Activated T-cell treated with anti-CD3 and anti-CD28 coated beads for 4 hours (primary cell): ENCODE measurements around the gene RARB.

Experiments used
- DNase-seq: peaks from one replicate; pipeline ENCODE4 v3.0.0-alpha.2; 2020

The RARB gene

GRCh38 chr3:25582242-25582641 is 154.2 kb downstream of the RARB start:
- no peak for DNase-seq

GRCh38 chr3:25583343-25583742 is 155.3 kb downstream of the RARB start:
- DNase-seq = no peak

DNA sequence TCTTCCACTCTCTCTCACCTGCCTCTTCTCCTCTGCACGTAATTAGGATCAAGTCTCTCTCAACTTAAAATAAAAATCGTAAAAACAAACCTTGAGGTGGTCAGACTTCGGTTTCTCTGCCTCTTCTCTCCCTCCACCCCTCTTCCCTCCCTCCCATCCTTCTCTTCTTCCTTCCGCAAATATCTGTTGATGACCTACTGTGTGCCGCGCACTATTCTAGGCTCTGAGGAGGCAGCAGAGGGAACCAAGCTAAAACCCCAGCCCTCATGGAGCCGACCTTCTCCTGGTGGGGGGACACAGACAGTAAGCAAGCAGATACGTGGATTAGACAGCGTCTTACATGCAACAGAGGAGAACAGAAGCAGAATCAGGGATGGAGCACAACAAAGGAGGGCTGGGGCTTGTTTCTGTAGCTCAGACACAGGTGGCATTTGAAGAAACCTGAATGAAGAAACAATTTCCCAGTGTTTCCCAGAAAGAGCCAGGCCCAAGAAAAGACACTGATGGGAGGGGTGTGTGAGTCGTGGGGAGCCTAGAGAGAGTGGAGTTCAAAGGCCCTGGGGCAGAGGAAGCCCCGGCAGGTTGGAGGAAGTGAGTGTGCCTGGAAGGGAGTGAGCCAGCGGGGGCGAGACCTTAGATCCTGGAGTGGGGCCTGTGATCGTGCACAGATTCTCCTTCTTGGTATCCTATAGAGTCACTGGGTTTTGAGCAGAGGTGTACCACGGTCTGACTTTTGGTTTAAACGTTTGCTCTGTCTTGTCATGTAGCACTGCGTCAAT is 156.1 kb downstream of the RARB start:
- no peak for DNase-seq

DNA sequence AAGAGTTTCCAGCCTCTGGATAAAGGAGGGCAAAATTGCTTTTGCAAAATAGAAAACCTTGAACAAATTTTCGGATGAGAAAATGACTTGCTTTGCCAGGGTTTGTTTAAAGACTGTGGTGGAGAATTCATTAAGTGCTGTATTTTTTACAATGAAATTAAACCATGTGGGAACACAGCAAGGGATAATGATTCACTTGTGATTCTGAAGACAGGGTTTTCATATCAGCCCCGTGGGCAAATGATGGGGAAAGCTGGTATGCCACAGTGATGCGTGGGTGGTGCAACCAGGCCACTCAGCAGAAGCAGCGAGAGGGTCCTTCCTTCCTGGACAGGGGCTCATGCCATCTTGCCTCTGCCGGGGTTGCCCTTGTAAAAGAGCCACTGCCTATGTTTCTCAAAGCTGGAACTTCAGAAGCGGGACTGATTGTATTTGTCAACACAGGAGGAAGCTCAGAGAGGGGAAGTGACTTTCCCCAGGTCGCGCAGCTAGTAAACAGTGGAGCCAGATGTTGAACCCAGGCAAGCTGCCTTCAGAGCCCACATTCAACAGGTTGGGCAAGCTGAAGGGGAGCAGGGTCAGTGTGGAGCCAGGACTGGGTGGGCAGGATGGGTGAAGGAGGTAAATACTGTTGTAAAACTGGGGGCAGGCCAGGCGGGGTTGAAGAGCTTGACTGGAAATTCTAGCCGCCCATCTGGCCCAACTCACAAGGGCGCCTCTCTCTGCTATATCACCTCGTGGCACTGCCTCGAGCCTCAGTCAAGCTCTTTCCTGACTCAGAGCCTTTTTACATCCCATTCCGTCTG is 157.5 kb downstream of the RARB start:
- no peak for DNase-seq

DNA sequence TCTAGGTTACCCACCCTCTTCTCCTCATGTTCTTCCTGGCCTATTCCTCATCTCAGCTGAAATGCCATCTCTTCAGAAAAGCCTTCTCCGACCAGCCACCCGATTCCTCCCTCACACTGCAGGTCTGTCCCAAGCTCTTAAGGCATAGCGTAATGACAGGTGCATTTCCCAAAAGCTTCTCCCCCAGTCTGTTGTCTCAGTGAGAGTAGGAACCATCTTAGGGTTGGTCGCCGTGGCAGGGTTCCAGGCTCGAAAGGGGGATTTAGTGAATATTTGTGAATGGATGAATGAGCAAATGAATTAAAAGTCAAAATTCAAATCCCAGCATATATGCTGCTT is 158.1 kb downstream of the RARB start:
- no peak for DNase-seq

DNA sequence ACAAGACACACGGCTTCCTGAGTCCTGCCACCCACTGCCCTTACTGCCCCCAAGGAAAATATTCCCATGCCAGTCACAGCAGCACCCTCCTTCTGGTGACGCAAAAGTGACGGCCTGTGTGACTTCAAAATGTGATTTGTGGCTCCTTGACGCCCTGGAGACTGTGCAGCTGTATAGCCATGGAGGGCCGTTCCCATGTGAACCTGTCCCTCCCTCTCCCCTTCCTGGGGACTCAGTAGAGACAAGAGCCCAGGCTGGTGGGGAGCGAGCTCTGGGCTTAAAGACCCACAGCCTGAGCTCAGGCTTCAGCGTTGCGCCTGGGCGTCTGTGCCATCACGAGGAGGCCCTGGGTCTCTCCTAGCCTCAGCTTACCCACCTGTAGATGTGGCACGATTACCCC is 158.5 kb downstream of the RARB start:
- no peak for DNase-seq

GRCh38 chr3:25587094-25587493 is 159.0 kb downstream of the RARB start:
- no peak for DNase-seq

- DNase-seq = no peak
Measured at GRCh38 chr3:25587526-25587925, 159.5 kb downstream of the RARB start.

- no peak for DNase-seq
Measured at GRCh38 chr3:25587975-25588374, 159.9 kb downstream of the RARB start.

DNA sequence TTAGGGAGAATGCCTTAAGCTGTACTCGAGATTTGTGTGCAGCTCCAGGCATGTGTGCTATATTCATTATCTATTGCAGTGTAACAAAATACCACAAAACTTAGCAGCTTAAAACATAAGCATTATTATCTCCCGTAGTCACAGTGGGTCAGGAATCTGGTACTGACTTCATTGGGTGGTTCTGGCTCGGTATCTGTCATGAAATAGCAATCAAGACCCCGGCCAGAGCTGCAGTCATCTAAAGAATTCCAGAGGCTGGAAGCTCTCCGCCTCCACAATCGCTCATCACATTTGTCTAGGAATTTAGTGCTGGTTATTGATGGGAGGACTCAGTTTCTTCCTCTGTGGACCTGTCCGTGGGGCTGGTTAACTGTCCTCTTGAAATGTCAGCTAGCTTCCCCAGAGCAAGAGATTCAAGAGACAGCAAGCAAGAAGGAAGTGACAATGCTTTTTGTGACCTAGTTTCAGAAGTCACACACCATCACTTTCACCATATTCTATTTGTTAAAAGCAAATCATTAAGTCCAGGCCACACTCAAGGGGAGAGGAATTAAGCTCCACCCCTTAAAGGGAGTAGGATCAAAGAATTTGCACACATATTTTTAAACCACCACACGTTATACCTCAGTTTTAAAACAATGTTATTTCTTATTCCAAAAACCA is 160.5 kb downstream of the RARB start:
- DNase-seq = no peak

- no peak for DNase-seq
Measured at GRCh38 chr3:25589104-25589782, 161.2 kb downstream of the RARB start.

- no peak for DNase-seq
Measured at GRCh38 chr3:25589783-25590258, 161.8 kb downstream of the RARB start.

DNA sequence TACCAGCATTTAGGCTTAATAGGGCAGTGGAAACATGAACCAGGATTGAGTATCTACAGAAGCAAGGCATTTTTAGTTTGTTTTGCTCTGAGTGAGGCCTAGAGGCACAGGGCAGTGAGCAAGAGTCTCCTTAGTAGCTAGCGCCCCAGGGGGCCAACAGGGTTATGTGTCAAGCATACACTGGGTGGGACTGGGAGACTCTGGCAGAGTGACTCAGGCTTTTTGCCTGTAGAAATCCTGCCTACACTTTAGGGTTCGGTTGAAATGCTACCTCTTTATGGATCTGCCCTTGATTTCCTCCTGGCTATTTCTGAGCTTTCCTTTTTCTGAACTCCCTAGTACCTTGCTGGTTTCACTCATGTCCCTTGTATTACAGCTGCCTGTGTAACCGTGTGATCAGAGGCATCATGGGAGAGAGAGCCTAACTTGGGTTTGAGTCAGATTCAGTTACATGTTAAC is 164.5 kb downstream of the RARB start:
- DNase-seq = no peak

DNA sequence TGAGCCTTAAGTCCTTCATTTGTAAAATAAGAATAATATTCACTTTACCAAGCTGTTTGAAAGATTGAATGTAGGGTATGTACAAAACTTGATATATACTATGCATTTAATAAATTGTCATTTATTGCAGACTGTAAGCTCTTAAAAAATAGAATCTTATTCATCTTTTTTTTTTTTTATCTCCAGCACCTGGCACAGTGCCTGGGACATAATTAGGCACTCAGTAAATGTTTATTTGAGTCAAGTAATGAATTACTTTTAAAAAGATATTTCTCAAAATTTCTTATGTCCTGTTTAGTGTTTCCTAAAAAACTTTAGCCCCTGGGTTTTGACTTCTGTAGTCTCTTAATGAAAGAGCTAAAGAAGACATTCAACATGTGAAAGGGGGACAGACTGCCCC is 164.9 kb downstream of the RARB start:
- DNase-seq = no peak

DNA sequence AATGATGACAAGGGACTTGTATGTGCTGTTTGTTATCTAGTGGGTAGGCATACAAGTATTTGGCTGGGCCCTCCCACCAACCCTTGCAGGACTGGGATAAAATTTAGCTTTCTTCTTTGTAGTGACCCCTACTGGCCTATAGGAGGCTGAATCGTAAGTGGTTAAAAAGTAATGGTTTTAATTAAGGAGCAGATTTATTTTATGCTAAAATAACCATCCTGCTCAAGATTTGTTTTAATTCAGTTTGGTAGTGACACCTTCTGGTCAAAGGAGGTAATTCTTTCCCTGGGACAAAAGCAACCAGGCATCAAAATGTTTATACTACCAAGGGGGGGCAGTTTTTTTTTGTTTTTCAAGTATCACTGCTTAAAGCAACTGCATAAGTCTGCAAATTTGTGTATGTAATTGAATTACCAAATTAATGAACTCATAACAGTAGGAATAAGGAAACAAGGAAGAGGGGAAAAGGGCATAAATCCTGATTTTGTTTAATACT is 166.0 kb downstream of the RARB start:
- no peak for DNase-seq

GRCh38 chr3:25597535-25598101 is 169.6 kb downstream of the RARB start:
- no peak for DNase-seq

GRCh38 chr3:25603703-25604102 is 175.6 kb downstream of the RARB start:
- DNase-seq = no peak

GRCh38 chr3:25604107-25604805 is 176.2 kb downstream of the RARB start:
- no peak for DNase-seq

- no peak for DNase-seq
Measured at GRCh38 chr3:25610167-25610566, 182.1 kb downstream of the RARB start.

GRCh38 chr3:25610779-25611178 is 182.7 kb downstream of the RARB start:
- no peak for DNase-seq

GRCh38 chr3:25611193-25611592 is 183.1 kb downstream of the RARB start:
- no peak for DNase-seq

DNA sequence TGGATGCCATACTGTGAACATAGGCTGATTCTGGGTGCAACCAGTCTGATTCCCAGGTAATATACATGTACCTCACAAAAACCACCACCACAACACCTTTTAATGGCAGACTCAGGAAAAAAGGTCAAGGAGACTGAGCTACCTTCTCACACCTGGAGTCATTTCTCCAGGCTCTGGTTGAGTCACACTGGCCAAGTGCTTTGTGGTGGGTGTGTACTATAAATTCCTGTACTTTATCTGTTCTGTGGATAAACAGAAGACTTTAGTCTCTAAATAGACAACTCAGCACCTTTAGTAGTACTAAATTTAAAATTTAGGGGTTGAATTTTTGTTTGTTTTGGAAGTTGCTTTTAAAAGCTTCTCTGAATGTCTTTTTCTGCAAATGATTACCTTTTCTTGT is 190.0 kb downstream of the RARB start:
- no peak for DNase-seq
